Measurements from ENCODE around the gene COA3. TPM values are rescaled to one million over a fixed set of nuclear protein-coding genes. Genes with fewer than 3 reads are reported as not detected.

COA3 gene
- polyA plus RNA-seq, 4 donors = 101 to 317 (median 296) TPM

GRCh38 chr17:42806249-42806648, 7.7 kb upstream of the COA3 start:
- H3K36me3 ChIP-seq (ENCODE audit: control insufficient read depth in 3 of 3, insufficient read depth in 2 of 3, low read depth in 1 of 3, low read length in 3 of 3) = peaks cover 0 to 2% (median under 1%) of the 10 kb centered on the region in 3 donors
- peak overlapping the region in 2 of 3 donors; percentile 53 to 77 for H3K27ac ChIP-seq (ENCODE audit: low read depth in 1 of 3, low read length in 2 of 3)
- no peaks in the 10 kb centered on the region for H3K9me3 ChIP-seq (ENCODE audit: control insufficient read depth in 2 of 2, insufficient read depth in 1 of 2, low read depth in 1 of 2, low read length in 1 of 2)
- peak; percentile 87 to 89 for DNase-seq
- FAIRE-seq = no peak
- H3K4me3 ChIP-seq (ENCODE audit: low read depth in 1 of 3, low read length in 3 of 3) = no peak overlapping the region
- 21 to 66% (median 45%) methylated on average over 1 of the region's 1 CpG for WGBS, 3 donors
- H3K27me3 ChIP-seq (ENCODE audit: control insufficient read depth in 3 of 3, insufficient read depth in 3 of 3, low read length in 3 of 3) = no peaks in the 10 kb centered on the region
- H3K4me1 ChIP-seq (ENCODE audit: control insufficient read depth in 3 of 3, insufficient read depth in 2 of 3, low read depth in 1 of 3, low read length in 2 of 3) = peaks cover 2 to 39% (median 4%) of the 10 kb centered on the region in 3 donors

- H3K4me1 ChIP-seq (ENCODE audit: control insufficient read depth in 3 of 3, insufficient read depth in 2 of 3, low read depth in 1 of 3, low read length in 2 of 3) = peaks cover 2 to 39% (median 4%) of the 10 kb centered on the region in 3 donors
- 25 to 78% (median 52%) methylated on average over 1 of the region's 1 CpG for WGBS, 3 donors
Observed at GRCh38 chr17:42804918-42805367, 6.4 kb upstream of the COA3 start.

DNA sequence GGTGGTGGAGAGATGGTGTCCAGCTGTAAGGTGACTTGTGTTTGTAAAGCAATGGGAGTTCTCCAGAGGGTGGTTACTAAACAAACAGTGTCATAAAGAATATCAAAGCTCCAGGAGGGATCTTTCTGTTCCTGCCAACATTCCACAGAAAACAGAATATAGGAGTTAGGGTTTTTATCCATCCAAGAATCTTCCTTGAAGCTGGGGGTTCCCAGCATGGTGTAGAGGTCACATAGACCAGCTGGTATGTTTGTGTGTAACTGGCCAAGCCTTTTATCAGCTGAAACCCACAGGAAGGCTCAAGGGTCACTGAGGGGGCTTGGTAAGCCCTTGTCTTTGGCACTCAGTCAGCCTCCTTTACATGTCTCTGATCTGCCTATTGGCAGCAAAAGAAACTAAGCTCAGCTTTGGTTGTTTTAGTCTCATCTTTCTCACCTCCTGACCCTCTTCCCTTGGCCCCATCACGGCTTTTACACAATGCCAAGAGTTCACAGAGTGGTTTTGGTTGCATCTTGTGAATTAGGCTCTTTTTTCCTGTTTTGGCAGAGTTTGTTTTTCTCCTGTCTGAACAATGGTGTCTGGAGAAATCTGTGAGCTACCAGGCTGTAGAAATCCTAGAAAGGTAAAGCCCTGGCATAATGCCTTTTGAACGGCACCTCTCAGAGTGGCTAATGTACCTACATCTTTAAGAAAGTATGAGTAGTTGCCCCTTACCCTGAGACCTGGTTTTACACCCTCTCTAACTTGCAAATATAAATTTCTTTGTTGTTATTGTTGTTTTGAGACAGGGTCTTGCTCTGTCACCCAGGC, 4.8 kb upstream of the COA3 start:
- no peak for FAIRE-seq
- Histone ChIP-seq H3K36me3 (ENCODE audit: control insufficient read depth in 3 of 3, insufficient read depth in 2 of 3, low read depth in 1 of 3, low read length in 3 of 3) (no peaks in the 10 kb centered on the region), H3K27ac (ENCODE audit: low read depth in 1 of 3, low read length in 2 of 3) (peak overlapping the region in 1 of 3 donors; percentile 30), H3K9me3 (ENCODE audit: control insufficient read depth in 2 of 2, insufficient read depth in 1 of 2, low read depth in 1 of 2, low read length in 1 of 2) (no peaks in the 10 kb centered on the region), H3K4me1 (ENCODE audit: control insufficient read depth in 3 of 3, insufficient read depth in 2 of 3, low read depth in 1 of 3, low read length in 2 of 3) (peaks cover 5 to 45% (median 6%) of the 10 kb centered on the region in 3 donors), H3K4me3 (ENCODE audit: low read depth in 1 of 3, low read length in 3 of 3) (no peak overlapping the region), H3K27me3 (ENCODE audit: control insufficient read depth in 3 of 3, insufficient read depth in 3 of 3, low read length in 3 of 3) (no peaks in the 10 kb centered on the region)
- whole genome bisulfite sequencing, 3 donors = 25 to 55% (median 55%) methylated on average over 2 of the region's 2 CpGs
- no peak for DNase-seq

More at GRCh38 chr17:42804918-42805367, 6.4 kb upstream of the COA3 start:
- H3K27ac ChIP-seq (ENCODE audit: low read depth in 1 of 3, low read length in 2 of 3) = peak overlapping the region in 2 of 3 donors; percentile 18 to 77
- H3K4me3 ChIP-seq (ENCODE audit: low read depth in 1 of 3, low read length in 3 of 3) = no peak overlapping the region
- peaks cover 0 to 2% (median 0%) of the 10 kb centered on the region in 3 donors for H3K36me3 ChIP-seq (ENCODE audit: control insufficient read depth in 3 of 3, insufficient read depth in 2 of 3, low read depth in 1 of 3, low read length in 3 of 3)
- H3K9me3 ChIP-seq (ENCODE audit: control insufficient read depth in 2 of 2, insufficient read depth in 1 of 2, low read depth in 1 of 2, low read length in 1 of 2) = no peaks in the 10 kb centered on the region
- no peaks in the 10 kb centered on the region for H3K27me3 ChIP-seq (ENCODE audit: control insufficient read depth in 3 of 3, insufficient read depth in 3 of 3, low read length in 3 of 3)
- DNase-seq (peak; percentile 64 to 83), FAIRE-seq (no peak)

DNA sequence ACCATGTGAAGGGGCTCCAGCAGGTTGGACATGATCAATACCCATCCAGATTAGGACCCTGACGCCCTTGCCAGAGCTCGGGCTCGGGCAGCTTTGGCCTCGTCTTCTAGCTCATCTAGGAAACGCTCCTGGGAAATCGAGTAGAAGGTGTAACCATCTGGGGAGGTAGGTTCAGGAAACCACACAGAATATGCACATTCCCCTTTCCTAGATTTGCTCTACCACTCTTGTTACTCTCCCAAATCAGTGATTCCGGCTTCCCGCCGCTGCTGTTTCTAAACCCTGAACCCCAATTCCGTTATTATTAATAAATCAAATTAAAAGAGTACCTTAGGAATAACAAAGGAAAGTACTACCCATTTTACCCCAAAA, 507 bp downstream of the COA3 start:
- Histone ChIP-seq H3K36me3 (ENCODE audit: control insufficient read depth in 3 of 3, insufficient read depth in 2 of 3, low read depth in 1 of 3, low read length in 3 of 3) (peaks cover 0 to 34% (median 0%) of the 10 kb centered on the region in 3 donors), H3K9me3 (ENCODE audit: control insufficient read depth in 2 of 2, insufficient read depth in 1 of 2, low read depth in 1 of 2, low read length in 1 of 2) (no peaks in the 10 kb centered on the region), H3K4me1 (ENCODE audit: control insufficient read depth in 3 of 3, insufficient read depth in 2 of 3, low read depth in 1 of 3, low read length in 2 of 3) (peaks cover 2 to 34% (median 3%) of the 10 kb centered on the region in 3 donors), H3K27ac (ENCODE audit: low read depth in 1 of 3, low read length in 2 of 3) (peak overlapping the region; percentile 82 to 92 (median 87)), H3K4me3 (ENCODE audit: low read depth in 1 of 3, low read length in 3 of 3) (peak overlapping the region; percentile 81 to 94 (median 94)), H3K27me3 (ENCODE audit: control insufficient read depth in 3 of 3, insufficient read depth in 3 of 3, low read length in 3 of 3) (no peaks in the 10 kb centered on the region)
- DNase-seq (no peak), FAIRE-seq (no peak)
- WGBS, 3 donors = 4 to 14% (median 9%) methylated on average over 10 of the region's 10 CpGs

DNA sequence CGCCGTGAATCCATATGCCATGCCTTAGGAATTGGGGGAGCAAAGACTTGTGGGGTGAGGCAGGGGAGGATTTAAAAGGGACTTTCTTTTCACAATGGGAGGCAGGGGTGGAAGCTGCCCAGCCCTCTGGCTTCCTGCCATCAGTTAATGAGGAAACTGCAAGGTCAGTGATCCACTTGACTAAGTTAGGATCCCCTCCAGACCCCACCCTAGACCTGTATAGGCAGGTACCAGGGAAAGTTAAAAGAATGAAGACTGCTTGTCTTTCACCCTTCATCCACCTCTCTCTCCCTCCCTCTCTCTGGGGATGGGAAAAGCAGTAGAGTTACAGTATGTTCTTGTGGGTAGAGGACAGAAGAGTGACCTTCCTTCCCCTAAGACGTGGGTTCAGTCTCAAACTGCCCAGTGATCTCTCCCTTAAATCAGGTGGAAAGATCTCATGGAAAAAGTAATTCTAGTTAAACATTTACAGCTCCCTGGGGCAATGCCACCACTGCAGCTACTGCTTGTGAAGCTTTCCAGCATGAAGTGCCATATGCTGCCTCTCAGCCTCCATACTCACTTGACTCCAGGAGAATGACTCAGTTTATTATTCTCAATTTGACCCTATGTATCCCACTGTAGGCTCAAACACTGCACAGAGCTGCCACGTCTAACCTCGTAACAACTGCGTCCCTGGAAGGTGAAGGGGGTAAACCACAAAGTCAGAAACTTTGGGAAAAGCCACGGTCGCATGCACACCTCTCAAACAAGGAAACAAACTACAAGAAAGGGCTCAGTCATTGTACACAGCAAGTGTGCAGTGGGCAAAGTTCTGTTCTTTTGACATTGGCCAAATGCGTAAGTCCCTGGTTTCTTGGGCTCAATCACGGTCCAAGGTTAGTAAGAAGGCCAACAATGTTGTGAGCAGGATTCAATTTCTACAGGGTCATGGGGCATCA, 1.2 kb downstream of the COA3 start:
- 23 to 62% (median 34%) methylated on average over 10 of the region's 10 CpGs for WGBS, 3 donors
- H3K4me1 ChIP-seq (ENCODE audit: control insufficient read depth in 3 of 3, insufficient read depth in 2 of 3, low read depth in 1 of 3, low read length in 2 of 3) = peaks cover 2 to 29% (median 3%) of the 10 kb centered on the region in 3 donors
- peaks cover 0 to 34% (median 0%) of the 10 kb centered on the region in 3 donors for H3K36me3 ChIP-seq (ENCODE audit: control insufficient read depth in 3 of 3, insufficient read depth in 2 of 3, low read depth in 1 of 3, low read length in 3 of 3)
- DNase-seq = peak; percentile 90 to 92
- H3K27ac ChIP-seq (ENCODE audit: low read depth in 1 of 3, low read length in 2 of 3) = peak overlapping the region; percentile 82 to 92 (median 87)
- H3K4me3 ChIP-seq (ENCODE audit: low read depth in 1 of 3, low read length in 3 of 3) = peak overlapping the region; percentile 81 to 94 (median 94)
- FAIRE-seq = no peak
- H3K9me3 ChIP-seq (ENCODE audit: control insufficient read depth in 2 of 2, insufficient read depth in 1 of 2, low read depth in 1 of 2, low read length in 1 of 2) = no peaks in the 10 kb centered on the region
- no peaks in the 10 kb centered on the region for H3K27me3 ChIP-seq (ENCODE audit: control insufficient read depth in 3 of 3, insufficient read depth in 3 of 3, low read length in 3 of 3)

GRCh38 chr17:42796066-42796758, 2.3 kb downstream of the COA3 start:
- 69 to 89% (median 77%) methylated on average over 18 of the region's 18 CpGs for WGBS, 3 donors
- Histone ChIP-seq H3K36me3 (ENCODE audit: control insufficient read depth in 3 of 3, insufficient read depth in 2 of 3, low read depth in 1 of 3, low read length in 3 of 3) (peaks cover 0 to 34% (median 0%) of the 10 kb centered on the region in 3 donors), H3K27ac (ENCODE audit: low read depth in 1 of 3, low read length in 2 of 3) (peak overlapping the region in 2 of 3 donors; percentile 82 to 92), H3K9me3 (ENCODE audit: control insufficient read depth in 2 of 2, insufficient read depth in 1 of 2, low read depth in 1 of 2, low read length in 1 of 2) (no peaks in the 10 kb centered on the region), H3K4me1 (ENCODE audit: control insufficient read depth in 3 of 3, insufficient read depth in 2 of 3, low read depth in 1 of 3, low read length in 2 of 3) (peaks cover 2 to 29% (median 3%) of the 10 kb centered on the region in 3 donors), H3K4me3 (ENCODE audit: low read depth in 1 of 3, low read length in 3 of 3) (no peak overlapping the region), H3K27me3 (ENCODE audit: control insufficient read depth in 3 of 3, insufficient read depth in 3 of 3, low read length in 3 of 3) (no peaks in the 10 kb centered on the region)
- FAIRE-seq = no peak
- DNase-seq = no peak

DNA sequence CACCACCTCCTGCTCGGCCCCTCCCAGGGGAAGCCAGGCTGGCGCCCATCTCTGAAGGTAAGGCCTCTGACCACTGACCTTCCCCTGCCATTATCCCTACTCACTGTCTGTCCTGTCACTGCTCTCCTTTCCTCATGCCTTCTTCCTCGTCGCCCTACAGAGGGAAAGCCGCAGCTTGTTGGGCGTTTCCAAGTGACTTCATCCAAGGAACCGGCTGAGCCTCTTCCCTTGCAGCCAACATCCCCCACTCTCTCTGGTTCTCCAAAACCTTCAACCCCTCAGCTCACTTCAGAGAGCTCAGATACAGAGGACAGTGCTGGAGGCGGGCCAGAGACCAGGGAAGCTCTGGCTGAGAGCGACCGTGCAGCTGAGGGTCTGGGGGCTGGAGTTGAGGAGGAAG, 3.0 kb downstream of the COA3 start:
- H3K4me1 ChIP-seq (ENCODE audit: control insufficient read depth in 3 of 3, insufficient read depth in 2 of 3, low read depth in 1 of 3, low read length in 2 of 3) = peaks cover 2 to 29% (median 3%) of the 10 kb centered on the region in 3 donors
- no peak overlapping the region for H3K4me3 ChIP-seq (ENCODE audit: low read depth in 1 of 3, low read length in 3 of 3)
- peaks cover 0 to 39% (median 0%) of the 10 kb centered on the region in 3 donors for H3K36me3 ChIP-seq (ENCODE audit: control insufficient read depth in 3 of 3, insufficient read depth in 2 of 3, low read depth in 1 of 3, low read length in 3 of 3)
- FAIRE-seq (no peak), DNase-seq (no peak)
- WGBS, 3 donors = 43 to 77% (median 63%) methylated on average over 10 of the region's 10 CpGs
- H3K27me3 ChIP-seq (ENCODE audit: control insufficient read depth in 3 of 3, insufficient read depth in 3 of 3, low read length in 3 of 3) = no peaks in the 10 kb centered on the region
- H3K27ac ChIP-seq (ENCODE audit: low read depth in 1 of 3, low read length in 2 of 3) = no peak overlapping the region
- H3K9me3 ChIP-seq (ENCODE audit: control insufficient read depth in 2 of 2, insufficient read depth in 1 of 2, low read depth in 1 of 2, low read length in 1 of 2) = no peaks in the 10 kb centered on the region

All from small intestine (tissue), 7 donors.